Activated CD8-positive, alpha-beta memory T cell treated with anti-CD3 and anti-CD28 coated beads, Interleukin-2, amount 50 U/mL, for 24 hours (primary cell): Measurements from ENCODE around the gene DYNC1LI2.
A peak's percentile ranks its signal among the peaks of the same experiment; 100 is the strongest.
"Not testable (repeated sequence)": the region's sequence is repeated elsewhere in the genome, so short reads cannot be mapped to it uniquely, and the experiment has no call there.

ENCODE experiments used
- DNase-seq: peaks from one replicate; pipeline ENCODE4 v3.0.0-alpha.2; 2020; ENCODE audit errors: extremely low read depth

The DYNC1LI2 gene

GRCh38 chr16:66751303-66751991 lies at the start of gene DYNC1LI2:
Gene DYNC1LI2, minus strand, starts transcription at chr16:66751609. Its CDS starts 18 bp downstream, at chr16:66751591.
- peak; percentile 50 for DNase-seq

GRCh38 chr16:66800856-66801255 lies 49.4 kb upstream of the DYNC1LI2 start:
- no peak for DNase-seq

GRCh38 chr16:66798161-66798560 lies 46.8 kb upstream of the DYNC1LI2 start:
- no peak for DNase-seq

GRCh38 chr16:66793984-66794383 lies 42.6 kb upstream of the DYNC1LI2 start:
- DNase-seq, result not testable (repeated sequence)

DNA sequence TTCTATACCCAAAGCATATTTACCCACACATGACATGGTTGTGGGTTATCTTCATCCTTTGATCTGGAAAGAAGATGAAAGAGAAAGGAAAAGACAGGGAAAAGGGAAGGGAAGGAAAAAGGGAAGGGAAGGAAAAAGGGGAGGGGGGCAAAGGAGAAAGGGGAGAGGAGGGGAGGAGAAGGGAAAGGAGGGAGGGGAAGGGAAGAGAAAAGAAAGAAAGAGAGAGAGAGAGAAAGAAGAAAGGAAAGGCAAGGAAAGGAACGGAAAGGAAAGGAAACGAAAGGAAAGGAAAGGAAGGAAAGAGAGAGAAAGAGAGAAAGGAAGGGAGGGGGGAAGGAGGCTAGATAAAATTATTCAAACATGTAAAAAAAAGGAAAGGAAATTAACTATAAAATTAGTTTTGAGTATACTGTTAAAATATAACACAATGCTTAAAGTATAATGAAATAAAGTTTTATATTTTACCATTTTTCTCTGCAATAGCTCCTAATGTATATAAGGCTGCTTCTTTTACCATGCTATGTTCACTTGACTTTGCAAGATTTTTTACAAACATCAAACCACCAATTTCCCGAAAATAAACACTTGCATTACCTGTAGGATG lies 38.8 kb upstream of the DYNC1LI2 start:
- DNase-seq, result no peak

DNA sequence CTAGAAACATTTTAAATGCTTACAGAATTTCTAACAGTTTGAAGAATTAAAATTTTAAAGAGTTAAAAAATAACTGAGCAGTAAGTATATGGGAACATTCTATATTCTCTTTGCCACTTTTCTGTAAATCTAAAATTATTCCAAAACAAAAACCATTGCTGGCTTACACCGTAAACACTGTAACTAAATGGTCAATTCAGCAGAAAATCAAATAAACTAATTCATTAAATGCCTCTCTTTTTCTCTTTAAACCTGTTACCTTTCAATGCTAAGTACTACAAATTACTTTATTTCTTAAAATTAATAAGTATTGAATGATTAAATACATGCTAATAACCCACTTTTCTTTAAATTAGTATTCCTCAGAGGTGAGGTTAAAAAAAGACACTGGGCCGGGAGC lies 36.0 kb upstream of the DYNC1LI2 start:
- DNase-seq, result no peak

GRCh38 chr16:66786551-66786950 lies 35.1 kb upstream of the DYNC1LI2 start:
- DNase-seq, result no peak

GRCh38 chr16:66776457-66776856 lies 25.0 kb upstream of the DYNC1LI2 start:
- DNase-seq, result no peak

DNA sequence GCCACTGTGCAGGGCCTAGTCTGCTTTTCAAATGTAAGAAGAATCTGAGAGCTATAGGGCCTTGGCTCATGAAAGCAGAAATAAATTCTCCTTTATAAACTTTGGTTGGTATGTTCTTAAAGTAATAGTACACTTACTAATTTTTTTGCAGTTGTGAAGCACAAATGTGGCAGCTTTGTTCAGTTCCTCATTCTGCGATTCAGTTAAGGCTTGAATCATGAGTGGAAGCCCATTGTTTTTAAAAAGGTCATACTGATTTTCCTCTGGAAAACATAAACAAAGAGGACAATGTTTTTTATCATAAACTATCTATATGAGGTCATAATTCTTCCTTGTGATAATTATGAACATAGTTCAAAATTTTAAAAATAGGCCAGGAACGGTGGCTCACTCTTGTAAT lies 23.6 kb upstream of the DYNC1LI2 start:
- DNase-seq, result no peak

GRCh38 chr16:66758086-66758485 lies 6.7 kb upstream of the DYNC1LI2 start:
- DNase-seq, result no peak

DNA sequence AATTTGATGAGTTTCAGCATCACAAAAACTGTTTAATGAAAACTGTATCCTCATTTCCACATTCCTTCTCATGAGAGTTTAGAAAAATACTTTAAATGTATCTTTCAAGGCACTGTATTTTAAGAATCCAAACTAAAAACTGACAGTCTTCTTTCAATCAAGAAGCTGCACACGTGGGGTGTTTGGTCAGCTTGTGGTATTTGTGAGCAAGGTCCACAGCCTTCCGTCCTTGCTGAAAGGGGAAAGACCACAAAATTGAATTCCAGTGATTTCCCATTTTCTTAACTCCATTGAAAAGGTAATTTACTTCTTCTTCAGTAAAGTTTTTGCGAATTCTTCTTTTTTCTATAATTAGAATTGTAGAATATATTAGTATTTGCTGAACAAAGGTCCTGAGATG lies 3.4 kb upstream of the DYNC1LI2 start:
- DNase-seq, result no peak

- no peak for DNase-seq
These were observed 2.8 kb upstream of the DYNC1LI2 start for GRCh38 chr16:66754211-66754610.

DNA sequence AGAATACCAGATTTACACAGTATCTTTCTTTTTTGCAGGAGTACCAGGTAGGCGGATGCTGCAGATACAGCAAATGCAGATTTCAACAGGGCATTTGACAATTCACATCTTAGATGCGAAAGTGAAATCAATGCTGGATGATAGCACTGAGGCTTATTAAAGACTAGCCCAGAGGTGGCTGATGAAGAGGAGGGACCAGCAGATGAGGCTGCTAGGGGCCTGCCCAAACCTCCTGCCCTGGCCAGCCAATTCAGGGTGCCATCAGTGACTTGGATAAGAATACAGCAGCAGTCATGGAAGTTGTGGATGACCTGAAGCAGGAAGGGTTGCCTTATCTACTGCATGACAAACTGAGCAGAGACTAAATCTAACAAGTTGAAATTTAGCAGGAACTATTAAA lies 1.5 kb upstream of the DYNC1LI2 start:
- DNase-seq, result no peak

DNA sequence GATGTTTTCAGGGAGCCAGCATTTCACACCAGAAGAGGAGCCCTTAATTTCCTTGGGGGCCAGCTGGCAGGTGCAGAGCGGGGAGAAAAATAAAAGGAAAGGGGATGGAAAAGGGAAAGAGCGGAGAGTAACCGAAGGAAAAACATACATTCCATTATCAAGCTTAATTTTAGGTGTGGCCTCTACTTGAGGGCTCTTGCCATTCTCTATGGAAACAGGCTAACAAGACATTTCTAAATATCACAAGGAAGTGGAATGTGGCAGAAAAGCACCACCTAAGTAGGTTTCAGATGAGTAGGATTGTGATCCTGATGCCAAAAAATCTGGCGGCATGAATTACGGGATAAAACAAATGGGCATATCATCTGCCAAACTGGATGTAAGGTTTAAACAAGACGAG lies 970 bp upstream of the DYNC1LI2 start:
- no peak for DNase-seq

GRCh38 chr16:66751992-66752322 lies 548 bp upstream of the DYNC1LI2 start:
- no peak for DNase-seq

DNA sequence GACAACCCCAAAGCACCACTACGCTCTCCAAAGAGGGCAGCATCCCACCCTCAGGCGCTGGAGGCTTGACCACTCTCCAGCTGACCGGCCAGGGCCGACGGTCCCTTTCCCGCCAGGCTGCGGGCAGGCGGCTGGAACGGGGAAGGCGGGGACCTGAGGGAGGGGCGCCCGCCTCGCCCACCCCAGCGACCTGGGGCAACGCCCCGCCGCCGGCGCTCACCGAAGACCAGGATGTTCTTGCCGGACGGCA lies 431 bp downstream of the DYNC1LI2 start:
- DNase-seq, result no peak

DNA sequence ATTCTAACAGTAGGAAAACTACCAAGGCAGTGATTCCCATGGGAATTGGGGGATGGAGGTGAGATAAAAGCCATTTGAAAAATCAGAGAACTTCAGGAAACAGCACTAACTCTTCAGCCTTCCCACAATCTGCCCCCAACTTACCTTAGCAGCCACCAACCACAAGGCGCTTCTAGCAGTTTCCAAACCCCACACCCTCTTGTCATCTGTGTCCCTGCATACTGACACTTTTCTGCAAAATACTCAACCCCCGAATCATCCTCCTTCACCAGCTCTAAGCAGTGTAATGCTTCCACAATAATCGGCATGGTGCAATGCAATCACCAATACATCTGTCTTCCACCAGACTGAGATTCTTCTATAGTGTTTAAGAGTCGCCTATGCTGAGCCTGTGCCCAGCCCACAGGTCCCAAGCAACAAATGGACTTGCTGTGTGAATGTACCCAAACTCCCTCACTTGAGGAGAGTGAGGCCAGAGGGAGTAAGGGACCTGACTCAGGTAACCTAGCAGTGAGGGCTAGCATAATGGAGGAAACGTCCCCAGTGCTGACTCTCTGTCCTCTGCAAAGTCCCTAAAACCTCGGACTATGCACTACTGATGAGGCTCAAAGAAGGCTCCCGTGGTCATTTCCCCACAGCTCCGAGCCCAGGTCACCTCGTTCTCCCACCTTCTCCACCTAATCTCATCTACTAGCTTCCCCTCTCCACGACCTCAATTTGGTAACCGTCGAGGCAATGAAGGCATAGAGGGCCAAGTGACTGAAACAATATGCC lies 943 bp downstream of the DYNC1LI2 start:
- no peak for DNase-seq

- no peak for DNase-seq
These were observed 4.7 kb downstream of the DYNC1LI2 start for GRCh38 chr16:66746682-66747081.

DNA sequence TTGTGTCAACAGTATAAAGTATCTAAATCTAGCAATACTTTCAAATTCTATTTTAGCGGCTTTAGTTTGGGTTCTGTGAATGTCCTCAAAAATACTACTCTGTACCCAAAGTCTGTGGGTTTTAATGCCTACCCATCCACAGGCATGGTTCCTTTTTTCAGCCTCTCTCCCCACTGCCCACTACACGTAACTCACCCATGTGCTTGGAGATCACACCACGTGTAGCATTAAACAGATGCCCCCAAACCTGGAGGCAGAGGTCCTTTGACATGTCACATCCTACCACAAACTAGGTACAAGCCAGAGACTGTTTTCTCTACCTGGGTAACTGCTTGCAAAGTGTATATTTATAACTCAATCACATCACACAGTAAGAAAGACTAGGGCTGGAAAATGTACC lies 5.4 kb downstream of the DYNC1LI2 start:
- DNase-seq, result no peak

- no peak for DNase-seq
These were observed 9.2 kb downstream of the DYNC1LI2 start for GRCh38 chr16:66741950-66742808.

DNA sequence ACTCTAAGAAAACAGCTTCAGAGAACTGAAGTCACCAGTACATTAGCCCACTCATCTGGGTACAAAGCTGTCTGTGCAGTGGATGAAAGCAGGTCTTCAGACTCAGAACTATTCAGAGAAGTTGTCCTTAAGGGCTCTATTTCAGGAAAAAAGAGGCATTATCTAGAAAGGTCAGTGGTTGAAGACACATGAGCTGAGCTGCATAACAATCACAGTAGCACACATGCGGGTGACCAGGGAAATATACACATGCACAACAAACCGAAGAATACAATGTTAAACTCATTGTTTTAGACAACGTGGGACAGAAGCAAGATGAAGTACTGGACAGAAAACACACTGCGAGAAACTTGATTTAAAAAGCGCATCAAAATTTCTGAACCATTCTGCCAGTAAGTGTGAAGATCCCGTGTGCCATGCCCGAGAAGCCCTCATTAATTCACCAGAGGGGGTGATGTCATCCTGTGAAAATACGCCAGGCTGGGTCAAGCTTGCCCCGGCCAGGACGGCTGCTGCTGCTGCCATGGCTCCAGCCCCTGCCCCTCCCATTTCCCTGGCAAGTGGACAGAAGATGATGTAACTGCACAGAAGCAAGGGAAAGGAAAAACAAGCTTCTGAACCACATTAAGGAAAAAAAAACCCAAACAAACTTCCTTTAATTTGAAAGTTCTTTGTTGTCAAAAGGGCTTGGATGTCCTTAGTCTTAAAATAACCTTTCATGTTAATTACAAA lies 10.1 kb downstream of the DYNC1LI2 start:
- DNase-seq, result no peak

- DNase-seq, result no peak
These were observed 10.9 kb downstream of the DYNC1LI2 start for GRCh38 chr16:66740533-66740932.
